Kidney (tissue), 14 donors: ENCODE measurements around the gene TSHR. TPM values are rescaled to one million over a fixed set of nuclear protein-coding genes. Genes with fewer than 3 reads are reported as not detected.

Source experiments
- DNase-seq, 5 donors: peaks; one replicate each; pipeline ENCODE4 v3.0.0-alpha.2; 2013 to 2020
- FAIRE-seq: peaks from 2 replicates; lab custom pipeline; 2012; peaks lifted over from hg19 to GRCh38; lab: Jason Lieb, UNC
- H3K27ac ChIP-seq, 2 donors: one replicate each; pipeline ENCODE4 v1.7.0; 2013; ENCODE audit warnings: low read depth in 2 of 2, low read length in 2 of 2, inconsistent platforms in 1 of 2
- H3K27me3 ChIP-seq: one replicate; pipeline ENCODE4 v1.7.1; 2013; ENCODE audit warnings: low read length, inconsistent platforms; ENCODE audit not compliant: control insufficient read depth, insufficient read depth
- H3K36me3 ChIP-seq, 3 donors: one replicate each; pipeline versions ENCODE4 v1.7.0 to v1.7.1; 2013; ENCODE audit warnings: low read length in 3 of 3, control low read depth in 1 of 3, inconsistent platforms in 1 of 3; ENCODE audit not compliant: insufficient read depth in 3 of 3, control insufficient read depth in 2 of 3
- H3K4me1 ChIP-seq, 3 donors: one replicate each; pipeline versions ENCODE4 v1.7.0 to v1.7.1; 2013; ENCODE audit warnings: low read length in 3 of 3, inconsistent platforms in 1 of 3, low read depth in 1 of 3; ENCODE audit not compliant: control insufficient read depth in 2 of 3, insufficient read depth in 2 of 3
- H3K4me3 ChIP-seq, 3 donors: one replicate each; pipeline versions ENCODE4 v1.7.0 to v1.8.1; 2013; ENCODE audit warnings: low read length in 3 of 3, control low read depth in 1 of 3, inconsistent platforms in 1 of 3
- H3K9ac ChIP-seq, 3 donors: one replicate each; pipeline versions ENCODE4 v1.7.0 to v1.7.1; 2013; ENCODE audit warnings: low read length in 3 of 3, control low read depth in 1 of 3, inconsistent platforms in 1 of 3
- H3K9me3 ChIP-seq, 3 donors: one replicate each; pipeline versions ENCODE4 v1.7.0 to v1.7.1; 2013; ENCODE audit warnings: low read length in 3 of 3, control low read depth in 1 of 3, inconsistent platforms in 1 of 3; ENCODE audit not compliant: control insufficient read depth in 2 of 3, insufficient read depth in 1 of 3
- CTCF ChIP-seq: IDR thresholded peaks from 3 replicates; pipeline ENCODE4 v1.5.1; 2012; ENCODE audit warnings: mild to moderate bottlenecking, moderate library complexity, borderline replicate concordance; ENCODE audit not compliant: insufficient read depth; ENCODE audit errors: extremely low read depth
- intact Hi-C: fragments of 100-400 bp; cut with DNase I; formaldehyde crosslinking; loops from one replicate; pipeline ENCODE4 v1.11.1; 2022
- polyA plus RNA-seq: library from polyadenylated mRNA; stranded (reverse); fragments of 350-450 nt; fragmentation: Illumina TruSeq; extraction: RNeasy Lipid Tissue Mini Kit (QIAGEN cat#74804); gene quantifications from one replicate; pipeline ENCODE4 v1.2.3, GENCODE V29; 2014; ENCODE audit warnings: low read depth, low replicate concordance; ENCODE audit not compliant: insufficient read depth
- total RNA-seq: library from RNA; stranded (reverse); fragmentation: NEBNext Ultra II Directional; extraction: Animal tissue kit (Norgen Biotek cat#: 25700); gene quantifications from one replicate; pipeline ENCODE4 v1.2.1, GENCODE V29; 2021
- donor health status: control.
- donor health status: control.
- donor health status: control.
- donor health status: control.
- donor health status: control.
- donor health status: DM: yes; HTN: yes; CAD: no.
- donor health status: Normal renal cell carcinoma (clear cell type).

The TSHR gene
- total and polyA plus RNA-seq, 2 donors from 2014 or later, result 0.98 TPM; not detected in 1

DNA sequence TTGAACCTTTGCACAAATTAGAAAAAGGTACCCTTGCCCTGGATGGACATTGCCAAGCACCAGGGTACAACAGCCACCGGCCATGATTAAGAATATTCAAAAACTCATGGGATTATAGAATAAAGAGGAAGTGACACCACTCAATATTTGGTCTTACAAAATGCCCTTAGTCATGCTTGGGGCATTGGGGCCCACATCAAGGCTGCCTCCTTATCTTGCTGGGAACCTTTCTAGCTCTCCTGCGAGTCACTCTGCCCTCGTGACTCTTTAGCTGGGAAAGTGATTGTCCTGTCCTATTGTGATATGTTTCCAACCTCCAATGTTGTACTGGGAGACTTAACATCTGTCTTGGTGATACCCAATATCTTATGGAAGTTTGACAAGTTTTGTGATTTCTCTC lies 207.5 kb downstream of the TSHR start:
- no peak overlapping the region for H3K27ac ChIP-seq
- no peaks in the 10 kb centered on the region for H3K9me3 ChIP-seq
- FAIRE-seq (no peak), DNase-seq (no peak)
- TF ChIP-seq CTCF, result no peak
- no peaks in the 10 kb centered on the region for H3K4me1 ChIP-seq
- no peaks in the 10 kb centered on the region for H3K36me3 ChIP-seq
- intact Hi-C loops, result no loop called here
- H3K4me3 ChIP-seq, result no peak overlapping the region
- H3K27me3 ChIP-seq, result no peaks in the 10 kb centered on the region
- H3K9ac ChIP-seq, result no peak overlapping the region

- Histone ChIP-seq H3K9ac (no peak overlapping the region), H3K4me3 (no peak overlapping the region), H3K4me1 (peaks cover 0 to 2% (median 0%) of the 10 kb centered on the region in 3 donors), H3K36me3 (no peaks in the 10 kb centered on the region), H3K27ac (no peak overlapping the region), H3K27me3 (no peaks in the 10 kb centered on the region), H3K9me3 (no peaks in the 10 kb centered on the region)
- FAIRE-seq (no peak), DNase-seq (peak in 4 of 5 donors; percentile 43 to 78 (median 60))
- intact Hi-C loops, result no loop called here
- peak; percentile 62 for TF ChIP-seq CTCF
These were observed 208.8 kb downstream of the TSHR start for GRCh38 chr14:81164167-81164774.

GRCh38 chr14:81165188-81165587 lies 209.8 kb downstream of the TSHR start:
- no peaks in the 10 kb centered on the region for H3K9me3 ChIP-seq
- FAIRE-seq, result no peak
- H3K36me3 ChIP-seq, result no peaks in the 10 kb centered on the region
- no peak for TF ChIP-seq CTCF
- no peak for DNase-seq
- intact Hi-C loops, result no loop called here
- H3K4me3 ChIP-seq, result no peak overlapping the region
- no peak overlapping the region for H3K27ac ChIP-seq
- peaks cover 0 to 7% (median 4%) of the 10 kb centered on the region in 3 donors for H3K4me1 ChIP-seq
- no peak overlapping the region for H3K9ac ChIP-seq
- no peaks in the 10 kb centered on the region for H3K27me3 ChIP-seq

- no peak for TF ChIP-seq CTCF
- H3K9ac ChIP-seq, result no peak overlapping the region
- no peaks in the 10 kb centered on the region for H3K36me3 ChIP-seq
- H3K9me3 ChIP-seq, result no peaks in the 10 kb centered on the region
- H3K27me3 ChIP-seq, result no peaks in the 10 kb centered on the region
- FAIRE-seq, result no peak
- H3K4me3 ChIP-seq, result no peak overlapping the region
- DNase-seq, result no peak
- intact Hi-C loops, result no loop called here
- no peak overlapping the region for H3K27ac ChIP-seq
- H3K4me1 ChIP-seq, result peaks cover 0 to 8% (median 7%) of the 10 kb centered on the region in 3 donors
These were observed 210.7 kb downstream of the TSHR start for GRCh38 chr14:81166121-81166520.
